GM13977 (cell line): ENCODE measurements around the gene ARL17A.
"Not testable (repeated sequence)": the region's sequence is repeated elsewhere in the genome, so short reads cannot be mapped to it uniquely, and the experiment has no call there.

Experiments used
- DNase-seq: peaks from one replicate; pipeline ENCODE4 v3.0.0; 2012; ENCODE audit warnings: low spot score
- in situ Hi-C: fragments of 300-500 bp; cut with MboI; formaldehyde crosslinking; loops from one replicate; pipeline ENCODE4 v1.12.0; 2022; ENCODE audit warnings: low sequenced_read_pairs, low pct_unique_long_range_greater_than_20kb, mixed read lengths, inconsistent platforms; ENCODE audit not compliant: unreplicated experiment

ARL17A gene

GRCh38 chr17:46579083-46580075, at the start of gene ARL17A:
Gene ARL17A (minus strand): TSS chr17:46579691. CDS start chr17:46576322, 3,369 bp downstream.
- in situ Hi-C loops, DNase-seq: not testable (repeated sequence)

DNA sequence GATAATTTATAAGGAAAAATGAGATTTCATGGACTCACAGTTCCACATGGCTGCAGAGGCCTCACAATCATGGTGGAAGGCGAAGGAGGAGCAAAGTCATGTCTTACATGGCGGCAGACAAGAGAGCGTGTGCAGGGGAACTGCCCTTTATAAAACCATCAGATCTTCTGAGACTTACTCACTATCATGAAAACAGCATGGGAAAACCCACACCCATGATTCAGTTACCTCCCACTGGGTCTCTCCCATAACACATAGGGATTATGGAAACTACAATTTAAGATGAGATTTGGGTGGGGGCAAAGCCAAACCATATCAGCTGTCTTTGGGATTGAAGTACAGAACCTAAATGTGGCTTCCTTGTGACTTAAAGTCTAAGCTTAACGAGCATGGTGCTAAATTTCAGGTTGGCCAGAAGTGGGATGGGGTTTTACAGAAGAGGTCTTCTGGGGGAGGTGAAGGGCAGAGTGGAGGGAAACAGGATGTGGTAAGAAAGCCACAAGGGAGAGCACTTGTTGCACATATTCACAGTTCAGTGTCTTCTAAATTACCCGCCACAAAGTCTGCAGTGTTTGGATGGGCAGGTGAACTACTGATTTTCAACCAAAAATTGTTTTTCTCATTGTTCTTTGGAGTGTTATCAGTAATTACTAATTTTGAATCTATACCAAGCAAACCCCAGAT, 49.4 kb upstream of the ARL17A start:
- DNase-seq, in situ Hi-C loops: not testable (repeated sequence)

GRCh38 chr17:46627452-46627851, 48.0 kb upstream of the ARL17A start:
- DNase-seq, in situ Hi-C loops: not testable (repeated sequence)

- DNase-seq, in situ Hi-C loops: not testable (repeated sequence)
These were observed 45.2 kb upstream of the ARL17A start for GRCh38 chr17:46624726-46625125.

DNA sequence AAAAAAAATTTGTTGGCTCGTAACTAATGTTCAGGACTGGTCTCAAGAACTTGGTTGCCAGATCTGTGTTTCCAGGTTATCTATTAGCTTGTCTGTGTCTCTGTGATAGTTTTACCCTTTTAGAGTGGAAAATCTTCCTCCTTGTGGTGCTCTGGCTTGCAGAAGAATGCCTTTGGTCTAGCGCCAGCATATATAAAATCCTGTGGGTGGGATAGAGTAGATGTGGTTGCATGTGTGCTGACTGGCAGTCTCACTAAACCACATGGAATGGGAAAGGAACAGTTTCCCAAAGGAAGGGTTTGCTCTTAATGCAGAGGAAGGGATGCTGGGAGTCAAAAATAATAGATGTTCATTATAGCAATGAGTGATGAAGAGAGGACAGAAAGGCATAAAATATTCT, 44.3 kb upstream of the ARL17A start:
- DNase-seq, in situ Hi-C loops: not testable (repeated sequence)

- DNase-seq, in situ Hi-C loops: not testable (repeated sequence)
These were observed 39.5 kb upstream of the ARL17A start for GRCh38 chr17:46618975-46619374.

DNA sequence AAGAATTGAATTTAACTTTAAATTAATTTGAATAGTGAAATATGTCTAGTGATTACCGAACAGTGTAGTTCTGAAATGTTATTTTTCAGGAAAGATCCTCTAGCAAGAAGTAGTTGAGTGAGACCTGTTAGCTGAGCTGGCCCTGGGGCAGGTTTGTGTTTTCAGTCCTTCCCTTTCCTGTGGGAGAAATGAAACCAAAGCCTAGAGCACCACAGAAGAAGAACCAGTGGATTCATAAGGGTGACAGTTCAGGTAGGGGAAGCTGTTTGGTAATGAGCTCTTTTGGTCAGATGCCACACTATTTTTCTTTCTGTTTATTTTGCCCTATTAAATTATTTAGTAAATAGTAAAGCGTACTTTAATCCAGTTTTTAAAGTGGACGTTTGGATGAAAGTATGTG, 37.6 kb upstream of the ARL17A start:
- DNase-seq, in situ Hi-C loops: not testable (repeated sequence)

- DNase-seq, in situ Hi-C loops: not testable (repeated sequence)
These were observed 34.4 kb upstream of the ARL17A start for GRCh38 chr17:46613876-46614275.

DNA sequence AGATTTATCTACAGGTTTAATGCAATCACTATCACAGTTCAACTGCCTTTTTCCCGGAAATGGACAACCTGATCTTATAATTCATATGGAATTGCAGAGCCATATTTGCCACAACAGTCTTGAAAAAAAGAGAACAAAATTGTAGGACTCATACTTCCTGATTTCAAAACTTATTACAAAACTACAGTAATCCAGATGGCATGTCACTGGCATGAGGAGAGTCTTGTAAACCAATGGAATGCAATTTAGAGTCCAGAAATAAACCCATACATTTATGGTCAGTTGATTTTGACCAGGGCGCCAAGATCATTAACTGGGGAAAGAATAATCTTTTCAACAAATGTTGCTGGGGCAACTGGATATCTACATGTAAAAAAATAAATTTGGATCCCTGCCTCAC, 31.8 kb upstream of the ARL17A start:
- in situ Hi-C loops, DNase-seq: not testable (repeated sequence)

DNA sequence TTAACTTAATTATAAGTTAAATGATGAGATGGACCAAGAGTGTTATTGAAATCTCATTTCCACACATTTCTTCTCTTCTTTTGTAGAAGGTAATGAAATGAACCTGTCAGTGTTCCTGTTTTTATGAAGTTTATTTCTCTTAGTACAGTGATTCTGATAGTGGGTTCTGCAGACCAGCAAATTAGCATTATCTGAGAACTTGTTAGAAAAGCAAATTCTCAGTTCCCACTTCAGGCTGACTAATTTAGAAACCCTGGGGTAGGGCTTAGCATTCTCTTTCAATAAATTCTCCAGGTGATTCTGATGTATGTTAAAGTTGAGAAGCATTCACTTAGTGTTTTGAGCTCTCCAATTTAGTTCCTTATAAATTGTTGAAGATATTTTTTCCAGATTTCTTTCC, 23.6 kb upstream of the ARL17A start:
- in situ Hi-C loops, DNase-seq: not testable (repeated sequence)

GRCh38 chr17:46600767-46601166, 21.3 kb upstream of the ARL17A start:
- in situ Hi-C loops, DNase-seq: not testable (repeated sequence)

DNA sequence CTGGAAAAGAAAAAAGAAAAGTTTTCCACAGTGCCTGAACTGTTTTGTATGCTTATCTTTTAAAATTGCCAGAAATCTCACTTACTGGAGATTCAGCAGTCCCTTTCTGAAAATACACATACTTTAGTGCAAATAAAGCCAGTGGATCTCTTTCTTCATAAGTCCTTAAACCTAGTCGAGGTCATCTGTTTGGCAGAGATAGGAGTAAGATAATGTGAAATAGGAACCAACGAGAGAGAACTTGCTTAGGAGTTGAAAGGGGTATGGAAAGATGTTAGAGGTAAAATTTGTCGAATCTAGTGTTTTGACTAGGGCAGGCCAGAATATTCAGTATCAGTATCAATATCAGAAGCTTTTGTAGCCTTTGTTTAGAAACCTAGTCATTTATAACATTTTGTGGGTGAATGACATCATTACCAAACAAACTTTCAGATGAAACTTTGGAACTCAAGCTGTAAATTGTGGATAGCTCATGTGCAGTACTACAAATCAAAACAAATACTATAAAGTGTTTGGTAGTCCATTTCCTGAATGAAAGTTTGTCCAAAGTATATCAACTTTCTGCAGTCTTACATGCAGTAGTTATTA, 18.9 kb upstream of the ARL17A start:
- in situ Hi-C loops, DNase-seq: not testable (repeated sequence)

GRCh38 chr17:46591332-46591731, 11.8 kb upstream of the ARL17A start:
- in situ Hi-C loops, DNase-seq: not testable (repeated sequence)

DNA sequence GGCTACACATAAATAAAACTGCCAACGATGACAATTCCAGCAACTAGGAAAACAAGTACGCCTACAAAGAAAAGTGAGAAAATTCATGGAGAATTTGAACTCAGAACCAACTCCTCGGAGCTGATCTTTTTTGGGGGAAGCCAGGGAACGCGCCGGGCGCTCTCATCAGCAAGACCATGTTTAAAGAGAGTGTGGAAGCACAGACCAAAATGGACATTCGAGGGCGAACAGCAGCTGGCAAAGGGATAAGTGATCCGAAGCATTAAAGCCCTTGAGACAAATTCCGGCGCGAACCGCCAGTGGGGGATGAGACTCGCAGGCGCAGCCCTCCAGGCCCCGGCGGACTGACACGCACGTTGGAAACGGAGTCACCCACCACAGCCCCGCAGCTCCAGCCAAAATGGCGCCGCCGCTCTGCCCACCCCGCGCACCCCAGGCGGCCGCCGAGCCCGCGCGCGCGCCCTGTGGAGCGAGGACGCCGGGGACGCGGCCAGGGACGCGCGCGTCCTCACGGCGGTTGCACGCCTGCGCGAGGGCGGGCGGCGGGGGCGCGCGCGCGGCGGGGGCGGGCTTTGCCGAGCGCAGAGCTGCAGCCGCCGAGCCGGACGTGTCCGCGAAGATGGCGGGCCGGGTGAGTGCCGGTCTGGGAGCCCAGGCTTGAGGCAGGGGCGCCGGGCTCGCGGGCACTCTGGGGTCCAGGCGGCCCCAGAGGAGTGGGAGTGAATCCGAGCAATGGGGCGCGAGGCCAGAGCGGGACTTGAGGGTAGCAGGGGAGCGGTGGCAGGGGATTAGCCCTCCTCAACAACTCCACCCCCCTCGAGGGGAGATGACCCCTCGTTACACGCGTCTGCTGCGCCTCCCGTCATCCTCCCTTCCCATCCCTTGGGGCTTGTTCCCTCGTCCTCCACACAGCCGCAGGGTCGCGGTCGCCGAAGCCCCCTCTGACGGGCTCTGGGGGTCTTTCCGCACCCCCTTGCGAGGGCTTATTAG, 11.0 kb upstream of the ARL17A start, which contains the start of gene NSF:
TSS of gene NSF (plus strand) at position 513 of the 990 bp plus-strand sequence. CDS start at position 620, 107 bp downstream.
- in situ Hi-C loops, DNase-seq: not testable (repeated sequence)

- DNase-seq, in situ Hi-C loops: not testable (repeated sequence)
These were observed 6.0 kb upstream of the ARL17A start for GRCh38 chr17:46585444-46585843.

DNA sequence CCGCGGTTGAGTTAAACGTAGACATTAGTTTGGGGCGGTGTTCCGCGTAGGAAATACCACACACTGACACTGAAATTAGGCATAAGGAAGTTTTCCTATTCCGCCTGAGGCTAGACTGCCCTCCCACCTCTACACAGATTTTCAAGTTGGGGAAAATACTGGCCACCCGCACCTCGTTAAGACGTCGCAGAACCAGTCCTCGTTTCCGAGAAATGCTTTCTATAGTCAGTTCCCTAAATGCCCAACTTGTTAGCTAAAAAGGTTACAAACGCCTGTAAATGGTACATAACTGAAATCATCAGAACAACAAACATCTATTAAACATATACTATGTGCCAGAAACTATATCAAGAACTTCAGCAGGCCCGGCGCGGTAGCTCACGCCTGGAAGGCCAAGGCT, 591 bp upstream of the ARL17A start:
- DNase-seq, in situ Hi-C loops: not testable (repeated sequence)

DNA sequence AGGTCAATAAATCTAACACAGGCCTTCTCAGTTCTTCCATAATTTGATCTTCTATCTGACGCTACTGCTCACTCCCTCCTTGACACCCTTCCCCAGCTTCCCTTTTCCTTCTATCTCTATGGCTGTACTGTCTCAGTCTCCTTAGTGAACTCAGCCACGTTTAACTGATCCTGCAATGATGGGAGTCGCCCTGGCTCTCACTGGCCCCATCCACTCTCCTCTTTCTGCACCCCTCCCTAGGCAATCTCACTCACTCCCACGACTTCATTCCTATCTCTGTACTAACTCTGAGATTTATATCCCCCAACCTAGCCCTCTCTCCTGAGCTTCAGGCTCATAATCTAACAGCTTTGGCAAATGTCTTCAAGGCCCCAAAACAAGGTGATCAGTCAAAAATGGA, 7.7 kb downstream of the ARL17A start:
- in situ Hi-C loops, DNase-seq: not testable (repeated sequence)
